Measurements from ENCODE around the gene ACBD4. TPM values are rescaled to one million over a fixed set of nuclear protein-coding genes. Genes with fewer than 3 reads are reported as not detected.
A peak's percentile ranks its signal among the peaks of the same experiment; 100 is the strongest.

ACBD4 gene, protein sequence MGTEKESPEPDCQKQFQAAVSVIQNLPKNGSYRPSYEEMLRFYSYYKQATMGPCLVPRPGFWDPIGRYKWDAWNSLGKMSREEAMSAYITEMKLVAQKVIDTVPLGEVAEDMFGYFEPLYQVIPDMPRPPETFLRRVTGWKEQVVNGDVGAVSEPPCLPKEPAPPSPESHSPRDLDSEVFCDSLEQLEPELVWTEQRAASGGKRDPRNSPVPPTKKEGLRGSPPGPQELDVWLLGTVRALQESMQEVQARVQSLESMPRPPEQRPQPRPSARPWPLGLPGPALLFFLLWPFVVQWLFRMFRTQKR
- 10 to 100 TPM; 21.5 to 27.9 TPM for total RNA-seq

DNA sequence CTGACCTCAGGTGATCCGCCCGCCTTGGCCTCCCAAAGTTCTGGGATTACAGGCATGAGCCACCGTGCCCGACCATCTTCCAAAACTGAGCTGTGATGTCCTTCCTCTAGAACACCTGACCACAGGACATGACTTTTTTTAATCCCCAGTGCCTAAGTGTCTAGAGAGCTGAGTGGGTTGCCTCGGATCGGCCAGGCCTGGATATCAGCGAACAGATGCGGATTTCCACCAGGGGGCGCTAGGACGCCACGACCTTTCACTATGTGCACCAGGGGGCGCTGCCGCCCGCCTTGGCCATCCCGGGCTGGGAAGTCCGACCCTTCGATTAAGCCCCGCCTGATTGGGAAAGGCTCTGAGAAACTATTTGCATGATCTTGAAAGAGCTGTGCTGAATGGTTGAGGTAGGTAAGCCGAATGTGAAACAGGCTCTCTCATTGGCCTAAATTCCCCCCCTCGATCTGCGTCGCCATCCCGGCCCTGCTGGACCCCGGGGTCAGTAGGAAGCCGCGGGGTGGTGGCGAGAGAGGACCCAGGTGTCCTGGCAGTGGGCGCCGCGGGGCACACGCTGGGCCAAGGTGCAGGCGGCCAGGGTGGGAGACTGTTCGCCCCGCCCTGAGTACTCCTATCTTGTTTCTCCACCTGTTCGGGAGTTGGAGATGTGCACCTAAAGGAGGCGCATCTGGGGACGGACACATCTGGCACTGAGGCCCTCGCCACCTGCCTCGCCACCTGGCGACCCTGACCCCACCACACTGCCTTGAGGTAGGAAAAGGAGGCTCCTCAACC is at the start of gene ACBD4:
TSS of gene ACBD4 (plus strand) at position 496 of the 786 bp plus-strand sequence. CDS start 458 bp downstream, outside the sequence.
- peak; percentile 86 for DNase-seq (ENCODE audit: low spot score)
- H3K9me3 ChIP-seq, result no peaks in the 10 kb centered on the region
- no peaks in the 10 kb centered on the region for H3K27me3 ChIP-seq (replicated peaks; ENCODE audit: insufficient read depth)
- peak within 1 kb of the TSS; percentile 95 for H3K4me3 ChIP-seq
- ATAC-seq (ENCODE audit: insufficient number of reproducible peaks, low FRiP score, low read depth), result peak; percentile 90
- no peaks in the 10 kb centered on the region for H3K36me3 ChIP-seq
- peaks cover 9 to 35% of the 10 kb centered on the region in 2 donors for H3K4me1 ChIP-seq (ENCODE audit: control insufficient read depth in 1 of 2, low read depth in 2 of 2)
- peak within 1 kb of the TSS; percentile 82 to 88 for H3K27ac ChIP-seq
- peak; percentile 99 for TF ChIP-seq CTCF (IDR thresholded peaks at IDR 0.05)

DNA sequence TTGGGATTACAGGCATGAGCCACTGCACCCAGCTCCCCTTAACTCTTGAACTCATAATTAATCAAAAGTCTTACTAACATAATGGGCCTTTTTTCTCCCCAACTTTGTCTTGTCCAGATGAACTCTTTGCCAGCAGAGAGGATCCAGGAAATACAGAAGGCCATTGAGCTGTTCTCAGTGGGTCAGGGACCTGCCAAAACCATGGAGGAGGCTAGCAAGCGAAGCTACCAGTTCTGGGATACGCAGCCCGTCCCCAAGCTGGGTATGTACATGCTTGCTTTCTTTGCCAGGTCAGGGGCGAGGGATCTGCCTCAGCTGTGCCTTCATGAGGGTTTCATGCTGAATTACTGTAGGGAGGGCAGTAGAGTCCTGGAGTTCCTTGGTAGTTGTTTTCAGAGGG is 49.1 kb upstream of the ACBD4 start:
- DNase-seq (ENCODE audit: low spot score) (no peak), ATAC-seq (ENCODE audit: insufficient number of reproducible peaks, low FRiP score, low read depth) (no peak)
- TF ChIP-seq CTCF (IDR thresholded peaks at IDR 0.05), result no peak
- Histone ChIP-seq H3K27me3 (replicated peaks; ENCODE audit: insufficient read depth) (no peaks in the 10 kb centered on the region), H3K36me3 (peaks cover 39% of the 10 kb centered on the region), H3K4me1 (ENCODE audit: control insufficient read depth in 1 of 2, low read depth in 2 of 2) (peaks cover 35 to 55% of the 10 kb centered on the region in 2 donors), H3K9me3 (no peaks in the 10 kb centered on the region), H3K4me3 (no peak overlapping the region), H3K27ac (peak overlapping the region; percentile 91 to 97)

DNA sequence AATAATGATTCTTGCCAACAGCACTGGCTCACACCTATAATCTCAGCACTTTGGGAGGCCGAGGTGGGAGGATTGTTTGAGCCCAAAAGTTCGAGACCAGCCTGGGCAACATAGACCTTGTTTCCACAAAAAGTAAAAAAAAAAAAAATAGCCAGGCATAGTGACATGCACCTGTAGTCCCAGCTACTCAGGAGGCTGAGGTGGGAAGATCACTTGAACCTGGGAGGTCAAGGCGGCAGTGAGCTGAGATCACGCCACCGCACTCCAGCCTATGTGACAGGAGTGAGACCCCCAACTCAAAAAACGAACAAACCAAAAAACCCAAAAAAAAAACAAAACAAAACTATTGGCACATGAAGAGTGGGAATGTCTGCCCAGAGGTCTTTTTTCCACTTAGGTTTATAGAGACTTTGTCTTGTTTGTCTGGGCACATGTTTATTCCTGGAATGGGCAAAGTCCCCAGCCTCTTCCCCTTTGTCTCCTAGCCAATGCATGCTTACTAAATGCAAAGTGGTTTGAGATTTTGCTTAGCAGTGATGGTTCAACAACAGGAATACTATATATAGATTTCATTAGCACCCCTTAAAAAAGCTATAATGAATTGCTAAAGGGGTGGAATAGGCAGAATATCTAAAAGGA is 48.5 kb upstream of the ACBD4 start:
- H3K4me1 ChIP-seq (ENCODE audit: control insufficient read depth in 1 of 2, low read depth in 2 of 2), result peaks cover 41 to 60% of the 10 kb centered on the region in 2 donors
- H3K4me3 ChIP-seq, result no peak overlapping the region
- H3K9me3 ChIP-seq, result no peaks in the 10 kb centered on the region
- no peak for TF ChIP-seq CTCF (IDR thresholded peaks at IDR 0.05)
- peak overlapping the region; percentile 91 to 97 for H3K27ac ChIP-seq
- no peak for DNase-seq (ENCODE audit: low spot score)
- peaks cover 34% of the 10 kb centered on the region for H3K36me3 ChIP-seq
- ATAC-seq (ENCODE audit: insufficient number of reproducible peaks, low FRiP score, low read depth), result no peak
- no peaks in the 10 kb centered on the region for H3K27me3 ChIP-seq (replicated peaks; ENCODE audit: insufficient read depth)

GRCh38 chr17:45087504-45087975 is 47.9 kb upstream of the ACBD4 start:
- Histone ChIP-seq H3K9me3 (no peaks in the 10 kb centered on the region), H3K36me3 (peaks cover 28% of the 10 kb centered on the region), H3K27me3 (replicated peaks; ENCODE audit: insufficient read depth) (no peaks in the 10 kb centered on the region), H3K4me3 (no peak overlapping the region), H3K4me1 (ENCODE audit: control insufficient read depth in 1 of 2, low read depth in 2 of 2) (peaks cover 47 to 66% of the 10 kb centered on the region in 2 donors), H3K27ac (peak overlapping the region; percentile 91 to 97)
- ATAC-seq (ENCODE audit: insufficient number of reproducible peaks, low FRiP score, low read depth), result peak; percentile 45
- DNase-seq (ENCODE audit: low spot score), result no peak
- TF ChIP-seq CTCF (IDR thresholded peaks at IDR 0.05), result no peak

DNA sequence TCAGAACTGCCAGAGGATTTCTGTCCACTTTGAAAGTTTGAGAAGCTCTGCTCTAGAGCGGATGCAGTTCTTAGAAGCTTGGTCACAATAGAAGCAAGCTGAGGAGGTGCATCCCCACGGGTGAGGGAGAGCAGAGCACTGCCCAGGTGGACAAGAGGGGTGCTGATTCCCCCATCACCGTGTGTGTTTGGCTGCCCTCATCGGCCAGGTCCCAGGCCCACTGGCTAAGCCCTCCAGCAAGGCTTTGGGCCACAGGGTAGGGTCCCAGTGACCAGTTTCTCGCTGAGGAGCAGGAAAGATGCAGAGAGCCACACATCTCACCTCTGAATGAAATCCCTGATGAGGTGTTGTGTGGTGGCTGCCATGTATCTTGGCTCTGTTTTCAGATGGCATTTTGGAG is 47.5 kb upstream of the ACBD4 start:
- H3K4me1 ChIP-seq (ENCODE audit: control insufficient read depth in 1 of 2, low read depth in 2 of 2), result peaks cover 49 to 70% of the 10 kb centered on the region in 2 donors
- no peak for DNase-seq (ENCODE audit: low spot score)

More for the DNA sequence above, 47.5 kb upstream of the ACBD4 start:
- no peak for TF ChIP-seq CTCF (IDR thresholded peaks at IDR 0.05)
- peak overlapping the region; percentile 91 to 97 for H3K27ac ChIP-seq
- ATAC-seq (ENCODE audit: insufficient number of reproducible peaks, low FRiP score, low read depth), result no peak
- peaks cover 24% of the 10 kb centered on the region for H3K36me3 ChIP-seq
- H3K9me3 ChIP-seq, result no peaks in the 10 kb centered on the region
- no peaks in the 10 kb centered on the region for H3K27me3 ChIP-seq (replicated peaks; ENCODE audit: insufficient read depth)
- no peak overlapping the region for H3K4me3 ChIP-seq

All from thoracic aorta (tissue), 2 donors.